T47D (cell line): Measurements from ENCODE around the gene HUS1B.
A peak's percentile ranks its signal among the peaks of the same experiment; 100 is the strongest.

Experiments
- DNase-seq, 2 experiments: peaks; one replicate each; pipeline versions ENCODE4 v3.0.0 to v3.0.0-alpha.2; 2011 to 2012; ENCODE audit warnings: low read depth in 1 of 2, low spot score in 1 of 2
- JUND ChIP-seq: IDR thresholded peaks from 2 replicates; pipeline ENCODE4 v1.6.1; 2012; ENCODE audit warnings: low read depth
- in situ Hi-C: cut with HindIII; loops from 2 replicates; pipeline ENCODE4 v1.10.0; 2016; ENCODE audit warnings: low sequenced_read_pairs, low pct_unique_long_range_greater_than_20kb

The HUS1B gene

GRCh38 chr6:692356-692851 is 35.5 kb upstream of the HUS1B start:
- in situ Hi-C loops, result no loop called here

GRCh38 chr6:689223-689622 is 32.3 kb upstream of the HUS1B start:
- no peak for DNase-seq
- TF ChIP-seq JUND, result no peak
- in situ Hi-C loops, result no loop called here

More at GRCh38 chr6:692356-692851, 35.5 kb upstream of the HUS1B start:
- DNase-seq, result peak; percentile 24 to 67
- no peak for TF ChIP-seq JUND

- in situ Hi-C loops, result no loop called here
- TF ChIP-seq JUND, result no peak
- DNase-seq, result peak; percentile 33 to 53
Measured at GRCh38 chr6:686497-686896, 29.6 kb upstream of the HUS1B start.

GRCh38 chr6:684831-685636 is 28.1 kb upstream of the HUS1B start:
- in situ Hi-C loops, result no loop called here
- DNase-seq, result no peak
- TF ChIP-seq JUND, result no peak

GRCh38 chr6:683742-684440 is 27.0 kb upstream of the HUS1B start:
- in situ Hi-C loops, result no loop called here
- DNase-seq, result no peak
- TF ChIP-seq JUND, result no peak

GRCh38 chr6:680666-681340 is 23.9 kb upstream of the HUS1B start:
- DNase-seq, result no peak
- in situ Hi-C loops, result no loop called here
- no peak for TF ChIP-seq JUND

GRCh38 chr6:680251-680650 is 23.4 kb upstream of the HUS1B start:
- in situ Hi-C loops, result no loop called here
- no peak for DNase-seq
- TF ChIP-seq JUND, result no peak

GRCh38 chr6:679282-679681 is 22.4 kb upstream of the HUS1B start:
- in situ Hi-C loops, result no loop called here
- TF ChIP-seq JUND, result no peak
- no peak for DNase-seq

- TF ChIP-seq JUND, result no peak
- no peak for DNase-seq
- in situ Hi-C loops, result no loop called here
Measured at GRCh38 chr6:678520-678919, 21.6 kb upstream of the HUS1B start.

GRCh38 chr6:677919-678318 is 21.0 kb upstream of the HUS1B start:
- no peak for TF ChIP-seq JUND
- DNase-seq, result no peak
- in situ Hi-C loops, result no loop called here

GRCh38 chr6:674956-675355 is 18.1 kb upstream of the HUS1B start:
- in situ Hi-C loops, result no loop called here
- no peak for DNase-seq
- no peak for TF ChIP-seq JUND

GRCh38 chr6:674406-674805 is 17.5 kb upstream of the HUS1B start:
- in situ Hi-C loops, result no loop called here

More at GRCh38 chr6:674406-674805, 17.5 kb upstream of the HUS1B start:
- no peak for TF ChIP-seq JUND
- no peak for DNase-seq
